NCI-H146 treated with DMSO at 0.1 percent for 48 hours (cell line): Measurements from ENCODE around the gene NETO1.

Experiments
- DNase-seq: peaks from one replicate; lab custom pipeline; 2025; ENCODE audit not compliant: unreplicated experiment; lab: John Stamatoyannopoulos, UW

The NETO1 gene

DNA sequence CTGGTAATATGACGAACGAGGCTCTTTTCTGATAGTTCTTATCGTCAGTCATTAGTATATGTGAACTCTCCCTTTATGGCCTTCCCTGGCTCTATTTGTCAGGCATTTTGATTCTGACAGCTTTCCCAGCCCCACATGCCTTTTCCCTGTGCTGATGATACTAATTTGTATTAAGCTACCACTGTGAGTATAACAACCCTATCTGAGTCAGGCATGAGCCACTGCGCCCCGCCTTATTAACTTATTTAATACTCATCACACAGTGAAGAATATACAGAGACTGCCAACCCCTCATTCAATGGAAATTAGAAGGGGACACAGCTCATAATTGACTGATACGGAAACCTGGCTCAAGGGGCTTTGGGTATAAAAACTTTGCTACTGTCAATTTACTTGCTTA lies 140.0 kb downstream of the NETO1 start:
- no peak for DNase-seq

GRCh38 chr18:72727038-72727655 lies 140.6 kb downstream of the NETO1 start:
- no peak for DNase-seq

GRCh38 chr18:72726201-72726600 lies 141.6 kb downstream of the NETO1 start:
- no peak for DNase-seq

DNA sequence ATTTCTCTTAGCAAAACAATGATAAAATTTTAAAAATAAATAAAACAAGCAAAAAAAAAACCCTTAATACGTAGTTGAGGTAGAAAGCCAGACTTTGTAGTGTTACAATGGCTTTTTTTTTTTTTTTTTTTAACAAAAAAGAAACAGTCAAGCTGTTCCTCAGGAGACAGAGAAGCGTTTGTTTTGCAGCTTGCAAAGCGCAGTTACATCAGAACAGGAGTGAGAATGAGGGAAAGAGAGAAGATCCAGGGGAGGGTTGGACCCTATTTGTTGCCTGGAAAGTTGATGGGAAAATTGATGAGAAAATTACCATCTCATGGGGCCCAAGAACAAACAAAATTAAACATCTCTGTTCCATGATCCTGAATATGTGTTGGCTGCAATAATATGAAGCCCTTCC lies 146.5 kb downstream of the NETO1 start:
- no peak for DNase-seq

GRCh38 chr18:72720116-72720515 lies 147.7 kb downstream of the NETO1 start:
- peak; percentile 54 for DNase-seq

DNA sequence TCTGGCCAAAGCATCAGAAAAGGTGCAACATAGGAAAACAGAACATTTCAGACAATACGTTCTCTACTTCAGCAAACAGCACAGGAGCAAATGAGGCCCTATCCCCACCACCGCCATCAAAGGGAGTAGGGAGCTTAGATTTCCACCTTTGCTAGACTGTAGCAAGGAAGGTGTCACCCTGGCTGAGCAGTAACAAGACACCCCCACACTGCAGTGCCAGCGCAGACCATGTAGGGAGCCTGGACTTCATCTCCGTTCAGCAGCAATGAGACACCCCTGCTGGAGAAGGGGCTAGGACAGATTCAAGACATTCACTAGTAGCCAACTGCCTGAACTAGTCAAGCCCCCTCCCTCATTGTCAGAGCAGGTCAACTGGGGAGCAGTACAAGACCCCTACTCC lies 163.6 kb downstream of the NETO1 start:
- no peak for DNase-seq

- peak; percentile 45 for DNase-seq
These were observed 166.7 kb downstream of the NETO1 start for GRCh38 chr18:72700961-72701710.

DNA sequence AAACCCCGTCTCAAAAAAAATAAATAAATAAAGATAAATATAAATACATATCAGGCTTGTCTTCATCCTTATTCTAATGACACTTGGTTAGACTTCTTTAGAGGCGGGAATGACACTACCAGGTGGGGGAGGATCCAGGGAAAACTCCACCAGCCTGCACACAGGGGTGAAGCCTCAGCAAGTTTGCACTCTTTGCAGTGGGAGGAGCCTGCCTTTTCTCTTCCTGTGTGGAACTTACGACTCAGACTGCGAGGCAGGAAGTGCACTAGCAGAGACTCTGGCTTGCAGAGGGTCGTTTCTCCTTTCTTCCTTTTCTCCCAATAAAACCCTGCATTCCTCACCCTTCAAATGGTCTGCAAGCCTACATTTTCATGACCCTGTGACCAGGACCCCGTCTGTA lies 170.1 kb downstream of the NETO1 start:
- DNase-seq: no peak

- no peak for DNase-seq
These were observed 175.2 kb downstream of the NETO1 start for GRCh38 chr18:72692595-72692994.
